GM23338 (cell line): ENCODE results near the gene NTMT1.

ENCODE experiments used
- CREB1 ChIP-seq: fragments of 250-450 bp; sonication (Bioruptor Pico); IDR thresholded peaks from 2 replicates; pipeline ENCODE4 v1.5.0; 2020; ENCODE audit warnings: low read depth, mild to moderate bottlenecking, moderate library complexity
- CTCF ChIP-seq, 2 experiments: fragments of 200-600 bp in 1 of 2; sonication (generic) in 1 of 2; conservative IDR thresholded peaks; 2 replicates each; pipeline versions ENCODE4 v1.5.1 to v1.6.1; 2016 to 2017; ENCODE audit warnings: antibody characterized with exemption in 2 of 2, low read depth in 2 of 2, mild to moderate bottlenecking in 2 of 2, moderate library complexity in 1 of 2
- EZH2 ChIP-seq: fragments of 200-600 bp; sonication (generic); IDR thresholded peaks from one replicate; pipeline ENCODE4 v1.8.0; 2017; ENCODE audit warnings: antibody characterized with exemption, mild to moderate bottlenecking, low read depth; ENCODE audit not compliant: unreplicated experiment
- EZH2phosphoT487 ChIP-seq: fragments of 200-600 bp; sonication (generic); IDR thresholded peaks from one replicate; pipeline ENCODE4 v1.8.1; 2018; ENCODE audit warnings: antibody characterized with exemption; ENCODE audit not compliant: unreplicated experiment
- NANOG ChIP-seq: IDR thresholded peaks from 2 replicates; pipeline ENCODE4 v1.6.1; 2016; ENCODE audit warnings: antibody characterized with exemption, borderline replicate concordance
- POLR2AphosphoS5 ChIP-seq: IDR thresholded peaks from 2 replicates; pipeline ENCODE4 v1.6.1; 2016; ENCODE audit warnings: antibody characterized with exemption, low read depth
- REST ChIP-seq: IDR thresholded peaks from one replicate; pipeline ENCODE4 v1.6.1; 2018; ENCODE audit warnings: antibody characterized with exemption; ENCODE audit not compliant: unreplicated experiment
- STAT1 ChIP-seq: IDR thresholded peaks from one replicate; pipeline ENCODE4 v1.6.1; 2016; ENCODE audit warnings: antibody characterized with exemption; ENCODE audit not compliant: unreplicated experiment
- ZNF114 ChIP-seq: fragments of 250-450 bp; sonication (Bioruptor Pico); IDR thresholded peaks from 2 replicates; pipeline ENCODE4 v1.5.0; 2020; ENCODE audit warnings: mild to moderate bottlenecking, moderate library complexity
- ZNF331 ChIP-seq: fragments of 250-450 bp; sonication (Bioruptor Pico); IDR thresholded peaks from 2 replicates; pipeline ENCODE4 v1.5.0; 2020; ENCODE audit warnings: low read depth, mild to moderate bottlenecking, moderate library complexity

- TF ChIP-seq CTCF (conservative IDR thresholded peaks at IDR 0.05; ENCODE audit: low read depth in 2 of 2) (no peak), REST (no peak), POLR2AphosphoS5 (no peak), ZNF331 (CRISPR knock-in tag) (no peak), EZH2 (no peak), CREB1 (CRISPR knock-in tag) (no peak), NANOG (no peak), EZH2phosphoT487 (no peak), STAT1 (no peak), ZNF114 (CRISPR knock-in tag) (no peak)
These were observed 24.8 kb downstream of the NTMT1 start for GRCh38 chr9:129650680-129651235.
